NCI-H2107 treated with DMSO at 0.1 percent for 48 hours (cell line): ENCODE data around the gene TSHZ2.

Experiments
- DNase-seq: peaks from one replicate; lab custom pipeline; 2025; ENCODE audit not compliant: unreplicated experiment; lab: John Stamatoyannopoulos, UW

TSHZ2 gene

GRCh38 chr20:53332022-53332837 lies 360.1 kb downstream of the TSHZ2 start:
- DNase-seq, result no peak

DNA sequence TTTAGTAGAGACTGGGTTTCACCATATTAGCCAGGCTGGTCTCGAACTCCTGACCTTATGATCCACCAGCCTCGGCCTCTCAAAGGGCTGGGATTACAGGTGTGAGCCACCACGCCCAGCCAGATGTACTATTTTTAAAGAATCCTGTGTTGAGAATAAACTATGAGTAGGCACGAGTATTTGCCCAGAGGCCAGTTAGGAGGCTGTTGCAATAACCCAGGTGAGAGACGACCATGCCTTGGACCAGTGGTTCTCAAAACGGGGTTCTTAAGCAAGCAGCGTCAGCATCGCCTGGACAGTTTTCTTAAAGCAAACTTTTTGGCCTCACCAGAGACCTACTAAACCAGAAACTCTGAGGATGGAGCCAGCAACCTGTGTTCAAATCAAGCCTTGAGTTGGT lies 362.7 kb downstream of the TSHZ2 start:
- no peak for DNase-seq

DNA sequence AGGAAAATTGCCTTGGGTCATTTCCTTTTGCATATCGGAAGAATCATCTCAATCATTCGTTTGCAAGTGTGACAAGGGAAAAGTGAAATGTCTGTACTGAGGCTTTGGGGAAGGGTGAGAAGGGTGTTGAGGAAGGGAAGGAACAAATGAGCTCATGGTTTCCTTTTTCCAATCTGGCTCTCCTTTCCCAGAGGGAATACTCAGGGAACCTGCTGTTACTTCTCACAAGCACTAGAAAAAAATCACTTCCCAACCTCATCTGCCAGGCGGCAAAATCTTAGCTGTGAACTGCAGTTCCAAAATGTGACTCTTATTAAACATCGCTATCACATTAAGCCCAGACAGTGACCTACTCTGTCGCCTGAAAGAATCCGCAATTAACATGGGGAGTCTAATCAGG lies 363.4 kb downstream of the TSHZ2 start:
- DNase-seq, result no peak

- DNase-seq, result no peak
These were observed 364.7 kb downstream of the TSHZ2 start for GRCh38 chr20:53336892-53337291.

GRCh38 chr20:53337390-53338101 lies 365.4 kb downstream of the TSHZ2 start:
- no peak for DNase-seq

DNA sequence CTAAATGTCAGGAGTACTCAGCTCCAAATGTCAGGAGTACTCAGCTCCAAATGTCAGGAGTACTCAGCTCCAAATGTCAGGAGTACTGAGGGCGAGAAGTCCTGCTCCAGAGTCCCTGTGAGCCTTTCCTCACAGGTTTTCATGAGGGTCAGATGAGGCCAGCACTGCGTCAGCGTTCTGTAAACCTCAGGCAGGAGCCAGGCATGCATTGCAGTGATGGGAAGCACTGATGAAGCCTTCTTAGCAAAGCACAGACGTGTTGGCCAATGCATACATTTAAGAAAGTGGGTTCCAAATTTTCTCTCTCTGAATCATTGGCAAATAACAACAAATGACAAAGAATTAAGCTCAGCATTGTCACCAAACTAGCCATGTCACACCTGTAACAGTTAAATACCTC lies 366.6 kb downstream of the TSHZ2 start:
- DNase-seq, result no peak

DNA sequence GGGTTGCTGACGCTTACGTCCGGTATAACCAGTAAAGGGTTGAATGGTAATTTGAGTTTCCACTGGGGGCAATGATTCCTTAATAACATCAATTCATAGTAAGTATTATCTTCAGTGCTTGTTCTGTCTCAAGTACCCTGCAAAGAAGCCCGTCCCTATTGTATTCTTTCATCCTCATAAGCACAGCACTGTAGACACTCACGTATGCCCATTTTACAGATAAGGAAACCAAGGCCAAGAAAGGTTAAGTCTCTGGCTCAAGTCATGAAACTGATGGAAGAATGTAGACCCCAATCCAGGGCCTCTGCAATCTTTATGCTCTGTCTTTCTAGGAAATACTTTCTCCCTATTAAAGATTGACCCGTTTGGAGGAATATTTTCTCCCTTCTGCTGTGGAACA lies 370.3 kb downstream of the TSHZ2 start:
- no peak for DNase-seq

DNA sequence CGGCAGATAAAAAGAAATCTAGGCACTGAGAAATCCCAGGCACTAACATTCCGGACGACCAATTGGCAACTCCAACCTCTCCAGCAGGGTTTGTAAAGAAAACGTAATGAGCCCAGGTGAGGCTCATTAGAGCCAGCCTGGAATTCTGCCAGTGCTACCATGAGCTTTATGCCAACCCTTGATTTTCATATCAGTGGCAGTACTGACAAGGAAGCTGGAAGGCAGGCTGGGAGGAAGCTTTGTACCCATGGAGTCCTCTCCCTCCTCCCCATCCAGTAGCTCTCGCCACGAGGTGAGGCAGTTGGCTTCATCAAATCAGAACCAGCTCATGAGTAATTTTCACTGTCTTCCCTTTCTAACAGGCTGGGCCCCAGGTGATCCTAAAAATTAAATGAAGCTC lies 371.3 kb downstream of the TSHZ2 start:
- DNase-seq, result peak; percentile 68

GRCh38 chr20:53344891-53345290 lies 372.7 kb downstream of the TSHZ2 start:
- DNase-seq, result no peak

- no peak for DNase-seq
These were observed 373.6 kb downstream of the TSHZ2 start for GRCh38 chr20:53345536-53346334.

- DNase-seq, result no peak
These were observed 374.1 kb downstream of the TSHZ2 start for GRCh38 chr20:53346335-53346648.

DNA sequence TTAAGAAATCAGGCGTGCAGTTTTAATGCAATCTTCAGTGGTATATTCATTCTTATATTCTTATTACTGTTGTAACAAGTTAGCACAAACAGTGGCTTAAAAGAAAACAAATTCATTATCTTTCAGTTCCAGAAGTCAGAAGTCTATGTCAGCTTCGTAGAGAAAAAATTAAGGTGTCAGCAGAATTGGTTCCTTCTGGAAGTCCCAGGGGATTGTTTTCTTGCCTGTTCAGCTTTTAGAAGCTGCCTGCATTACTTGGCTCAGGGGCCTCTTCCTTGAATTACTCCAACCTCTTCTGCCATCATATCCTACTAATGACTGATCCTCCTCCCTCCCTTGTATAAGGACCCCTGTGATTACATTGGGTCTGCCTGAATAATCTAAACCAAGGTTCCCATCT lies 377.6 kb downstream of the TSHZ2 start:
- no peak for DNase-seq

DNA sequence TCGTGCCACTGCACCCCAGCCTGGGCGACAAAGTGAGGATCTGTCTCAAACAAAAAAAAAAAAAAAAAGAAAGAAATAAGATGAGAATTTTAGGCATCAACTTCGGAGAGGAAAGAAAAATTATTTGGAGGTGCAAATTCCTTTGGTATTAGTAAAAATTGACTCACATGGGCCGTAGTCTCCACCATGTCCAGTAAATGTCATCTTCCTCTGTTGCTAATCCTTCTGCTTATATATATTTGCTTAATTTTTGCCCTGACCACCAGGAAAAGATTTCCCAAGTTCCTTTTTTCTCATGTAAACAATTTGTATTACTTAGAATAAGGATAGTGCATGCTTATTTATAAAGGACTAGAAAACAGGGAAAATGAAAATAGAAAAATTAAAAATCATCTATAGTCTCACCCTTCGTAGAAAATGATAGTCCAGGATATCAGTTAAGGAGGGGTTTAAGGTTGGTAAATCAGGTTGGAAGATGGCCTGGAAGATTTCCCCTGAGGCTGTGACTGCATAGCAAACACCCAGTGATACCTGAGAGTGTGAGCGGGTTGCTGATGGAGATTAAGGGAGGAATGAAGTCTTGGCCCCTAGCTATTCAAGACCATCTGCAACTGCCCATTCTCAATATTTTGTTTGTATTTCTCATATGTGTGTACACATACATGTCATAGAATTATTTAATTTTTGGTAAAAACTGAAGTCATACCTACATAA lies 380.7 kb downstream of the TSHZ2 start:
- DNase-seq, result no peak

DNA sequence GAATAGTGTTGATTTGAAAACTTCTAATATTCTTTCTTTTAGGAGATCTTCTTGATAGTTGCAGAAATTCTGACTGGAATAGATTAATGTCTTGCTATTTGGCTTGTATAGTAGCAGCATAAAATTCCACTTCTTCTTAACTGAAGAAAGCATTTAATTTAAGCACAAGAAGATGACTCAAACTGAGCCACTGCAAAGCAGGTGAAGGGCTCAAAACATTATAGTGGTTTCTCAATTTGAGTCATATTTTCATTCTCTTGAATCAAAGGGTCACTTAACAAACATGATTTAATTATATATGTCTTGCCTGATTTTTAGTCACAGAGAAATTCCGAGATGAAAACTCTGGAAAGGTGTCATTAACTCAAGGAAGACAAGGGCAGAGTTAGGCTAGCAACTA lies 382.2 kb downstream of the TSHZ2 start:
- DNase-seq, result no peak

- no peak for DNase-seq
These were observed 383.6 kb downstream of the TSHZ2 start for GRCh38 chr20:53355790-53356189.

- DNase-seq, result no peak
These were observed 387.3 kb downstream of the TSHZ2 start for GRCh38 chr20:53359425-53359824.

GRCh38 chr20:53360852-53361251 lies 388.7 kb downstream of the TSHZ2 start:
- no peak for DNase-seq

- no peak for DNase-seq
These were observed 390.6 kb downstream of the TSHZ2 start for GRCh38 chr20:53362736-53363135.

DNA sequence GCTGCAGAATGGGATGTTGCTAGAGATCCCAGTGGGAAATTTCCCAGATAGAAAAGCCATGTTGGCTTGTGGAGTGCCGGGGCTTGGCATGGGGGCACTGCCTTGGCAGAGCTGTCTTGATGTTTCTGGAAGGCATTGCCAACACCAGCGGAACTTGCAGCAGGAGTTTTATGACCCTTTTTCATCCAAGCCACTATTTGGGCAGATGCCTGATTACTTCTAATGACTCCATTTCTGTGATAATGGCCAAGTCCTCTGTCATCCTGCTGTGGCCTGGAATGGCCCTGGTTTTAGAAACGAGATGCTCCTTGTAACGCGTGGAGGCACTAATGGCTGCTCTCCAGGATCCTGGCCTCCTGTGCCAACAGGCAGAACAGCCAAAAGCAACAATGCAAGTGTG lies 392.5 kb downstream of the TSHZ2 start:
- no peak for DNase-seq

GRCh38 chr20:53365076-53365475 lies 392.9 kb downstream of the TSHZ2 start:
- DNase-seq, result no peak

DNA sequence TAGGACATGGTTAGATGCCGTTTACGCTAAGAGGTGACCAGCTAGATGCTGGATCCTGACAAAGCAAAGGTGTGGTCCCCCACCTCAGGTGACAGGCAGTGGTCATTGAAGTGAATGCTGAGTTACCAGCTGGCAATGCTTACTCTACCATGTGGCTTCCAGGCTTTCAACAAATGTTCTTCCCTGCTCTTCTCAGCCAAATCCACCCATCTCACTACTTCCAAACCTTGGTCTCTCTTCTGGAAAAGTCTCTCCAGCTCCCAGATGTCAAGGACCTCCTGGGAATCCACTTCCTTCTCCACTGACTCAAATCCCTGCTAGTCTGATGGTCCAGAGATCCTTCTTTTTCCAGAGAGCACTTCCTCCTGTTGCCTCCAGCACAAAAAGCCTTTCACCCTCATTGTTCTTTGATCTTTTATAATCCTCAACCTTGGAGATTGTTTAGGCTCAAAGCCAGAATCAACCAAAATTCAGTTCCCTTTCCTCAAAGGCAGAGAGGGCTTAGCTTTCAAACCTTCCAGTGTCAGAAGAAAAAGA lies 393.4 kb downstream of the TSHZ2 start:
- DNase-seq, result no peak
